ENCODE measurements around the gene NAV3. TPM values are rescaled to one million over a fixed set of nuclear protein-coding genes. Genes with fewer than 3 reads are reported as not detected.

NAV3 gene
- total and polyA plus RNA-seq, 9 donors = 10.5 to 63.9 (median 31.5) TPM

DNA sequence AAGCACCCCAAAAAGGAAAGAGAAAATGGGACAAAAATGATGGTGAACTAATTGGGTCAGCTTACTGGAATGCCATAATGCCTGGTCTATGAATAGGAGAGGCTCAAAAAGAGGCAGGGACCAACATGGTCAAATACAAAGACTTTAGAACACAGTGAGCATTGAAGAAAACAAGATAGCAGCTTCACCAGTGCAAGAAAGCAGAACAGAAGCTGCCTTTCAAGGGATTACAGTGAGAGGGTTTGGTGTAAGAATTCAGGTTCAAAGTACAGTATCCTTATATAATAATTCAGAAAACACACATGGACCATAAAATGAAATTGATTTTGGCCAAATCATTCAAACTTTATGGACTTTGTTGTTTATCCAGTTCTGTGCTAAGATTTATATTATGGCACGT is 162.1 kb downstream of the NAV3 start:
- no peak overlapping the region for H3K4me3 ChIP-seq
- WGBS, 3 donors = 93 to 99% (median 95%) methylated on average over 1 of the region's 1 CpG
- H3K27me3 ChIP-seq = no peaks in the 10 kb centered on the region
- H3K4me1 ChIP-seq (ENCODE audit: insufficient read depth) = no peaks in the 10 kb centered on the region
- intact Hi-C loops (cut with DNase I) = no loop called here
- DNase-seq = no peak
- no peaks in the 10 kb centered on the region for H3K36me3 ChIP-seq
- TF ChIP-seq EP300 (IDR thresholded peaks at IDR 0.05) = no peak
- no peak for TF ChIP-seq POLR2A (IDR thresholded peaks at IDR 0.05)
- TF ChIP-seq, protein P1, sequence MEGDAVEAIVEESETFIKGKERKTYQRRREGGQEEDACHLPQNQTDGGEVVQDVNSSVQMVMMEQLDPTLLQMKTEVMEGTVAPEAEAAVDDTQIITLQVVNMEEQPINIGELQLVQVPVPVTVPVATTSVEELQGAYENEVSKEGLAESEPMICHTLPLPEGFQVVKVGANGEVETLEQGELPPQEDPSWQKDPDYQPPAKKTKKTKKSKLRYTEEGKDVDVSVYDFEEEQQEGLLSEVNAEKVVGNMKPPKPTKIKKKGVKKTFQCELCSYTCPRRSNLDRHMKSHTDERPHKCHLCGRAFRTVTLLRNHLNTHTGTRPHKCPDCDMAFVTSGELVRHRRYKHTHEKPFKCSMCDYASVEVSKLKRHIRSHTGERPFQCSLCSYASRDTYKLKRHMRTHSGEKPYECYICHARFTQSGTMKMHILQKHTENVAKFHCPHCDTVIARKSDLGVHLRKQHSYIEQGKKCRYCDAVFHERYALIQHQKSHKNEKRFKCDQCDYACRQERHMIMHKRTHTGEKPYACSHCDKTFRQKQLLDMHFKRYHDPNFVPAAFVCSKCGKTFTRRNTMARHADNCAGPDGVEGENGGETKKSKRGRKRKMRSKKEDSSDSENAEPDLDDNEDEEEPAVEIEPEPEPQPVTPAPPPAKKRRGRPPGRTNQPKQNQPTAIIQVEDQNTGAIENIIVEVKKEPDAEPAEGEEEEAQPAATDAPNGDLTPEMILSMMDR (IDR thresholded peaks at IDR 0.05) = no peak
- no peaks in the 10 kb centered on the region for H3K9me3 ChIP-seq
- no peak overlapping the region for H3K27ac ChIP-seq

- Histone ChIP-seq H3K36me3 (no peaks in the 10 kb centered on the region), H3K4me1 (ENCODE audit: insufficient read depth) (no peaks in the 10 kb centered on the region), H3K27ac (no peak overlapping the region), H3K27me3 (no peaks in the 10 kb centered on the region), H3K4me3 (no peak overlapping the region), H3K9me3 (no peaks in the 10 kb centered on the region)
- no peak for TF ChIP-seq EP300 (IDR thresholded peaks at IDR 0.05)
- no peak for TF ChIP-seq POLR2A (IDR thresholded peaks at IDR 0.05)
- TF ChIP-seq, protein P1 (IDR thresholded peaks at IDR 0.05) = no peak
- intact Hi-C loops (cut with DNase I) = no loop called here
- WGBS, 3 donors = 71 to 95% (median 82%) methylated on average over 4 of the region's 4 CpGs
- no peak for DNase-seq
These were observed 163.0 kb downstream of the NAV3 start for GRCh38 chr12:77993658-77994057.

- Histone ChIP-seq H3K36me3 (no peaks in the 10 kb centered on the region), H3K4me3 (no peak overlapping the region), H3K27ac (no peak overlapping the region), H3K4me1 (ENCODE audit: insufficient read depth) (no peaks in the 10 kb centered on the region), H3K27me3 (no peaks in the 10 kb centered on the region), H3K9me3 (no peaks in the 10 kb centered on the region)
- no peak for DNase-seq
- TF ChIP-seq, protein P1 (IDR thresholded peaks at IDR 0.05) = no peak
- no peak for TF ChIP-seq EP300 (IDR thresholded peaks at IDR 0.05)
- TF ChIP-seq POLR2A (IDR thresholded peaks at IDR 0.05) = no peak
- WGBS, 3 donors = 78 to 88% (median 84%) methylated on average over 2 of the region's 2 CpGs
- intact Hi-C loops (cut with DNase I) = no loop called here
These were observed 164.9 kb downstream of the NAV3 start for GRCh38 chr12:77995436-77996167.

GRCh38 chr12:77996670-77997069 is 166.0 kb downstream of the NAV3 start:
- 79 to 85% (median 83%) methylated on average over 4 of the region's 4 CpGs for WGBS, 3 donors
- H3K36me3 ChIP-seq = no peaks in the 10 kb centered on the region
- DNase-seq = no peak
- no peaks in the 10 kb centered on the region for H3K9me3 ChIP-seq
- H3K27me3 ChIP-seq = no peaks in the 10 kb centered on the region
- H3K27ac ChIP-seq = no peak overlapping the region
- H3K4me1 ChIP-seq (ENCODE audit: insufficient read depth) = no peaks in the 10 kb centered on the region
- intact Hi-C loops (cut with DNase I) = no loop called here
- no peak overlapping the region for H3K4me3 ChIP-seq
- TF ChIP-seq POLR2A (IDR thresholded peaks at IDR 0.05) (no peak), EP300 (IDR thresholded peaks at IDR 0.05) (no peak)
- TF ChIP-seq, protein P1 (IDR thresholded peaks at IDR 0.05) = no peak
